NT2/D1 (cell line): ENCODE data around the gene TCF25.

Experiments used
- SUZ12 ChIP-seq: IDR thresholded peaks from 2 replicates; pipeline ENCODE4 v1.6.1; 2011; ENCODE audit not compliant: insufficient read length, insufficient read depth; ENCODE audit errors: extremely low read depth
- YY1 ChIP-seq: IDR thresholded peaks from 2 replicates; pipeline ENCODE4 v1.6.1; 2011; ENCODE audit not compliant: insufficient read length, insufficient read depth

DNA sequence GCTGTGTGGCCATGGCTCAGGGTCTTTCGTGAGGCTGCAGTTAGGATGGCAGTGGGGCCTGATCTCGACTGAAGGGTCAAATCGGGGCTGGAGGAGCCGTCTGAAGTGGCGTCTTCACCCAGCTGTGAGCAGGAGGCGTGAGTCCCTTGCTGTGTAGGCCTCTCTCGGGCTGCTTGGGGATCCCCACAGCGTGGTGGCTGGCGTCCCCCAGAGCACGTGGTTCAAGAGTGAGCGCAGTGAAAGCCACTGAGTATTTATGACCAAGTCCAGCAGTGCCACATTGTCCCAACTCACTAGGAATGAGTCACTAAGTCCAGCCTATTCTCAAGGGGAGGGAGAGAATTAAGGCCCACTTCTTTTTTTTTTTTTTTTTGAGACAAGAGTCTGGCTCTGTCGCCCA lies 11.7 kb upstream of the TCF25 start:
- no peak for TF ChIP-seq YY1
- no peak for TF ChIP-seq SUZ12
